Measurements from ENCODE around the gene DDX24. TPM values are rescaled to one million over a fixed set of nuclear protein-coding genes. Genes with fewer than 3 reads are reported as not detected.

Gene DDX24
- total and polyA plus RNA-seq, 2 donors (not counting 1 experiment from before 2014, with no cell fraction given) = 143 to 192 TPM

DNA sequence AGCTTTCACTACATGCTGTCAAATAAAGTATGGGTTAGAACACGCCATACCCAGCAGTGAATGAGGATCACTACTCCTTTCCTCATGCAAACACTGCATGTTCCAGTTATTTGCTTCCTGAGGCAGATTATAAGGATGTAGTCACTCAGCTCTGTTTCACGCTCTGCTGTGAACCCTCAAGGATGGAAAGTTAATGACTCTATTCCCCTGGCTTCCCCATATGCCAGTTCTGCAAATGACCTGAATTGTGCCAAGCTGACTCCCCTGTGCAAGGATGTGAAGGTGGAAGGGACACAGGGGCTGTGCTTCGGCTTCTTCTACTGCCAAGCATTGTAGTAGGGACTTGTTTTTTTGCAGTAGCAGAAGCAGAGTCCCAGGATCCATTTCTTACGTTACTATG lies 6.9 kb upstream of the DDX24 start:
- H3K4me1 ChIP-seq (ENCODE audit: control insufficient read depth, extremely low read depth, insufficient read depth, low read length) = peaks cover 5% of the 10 kb centered on the region
- no peak for DNase-seq (ENCODE audit: low read depth in 2 of 2)
- no peaks in the 10 kb centered on the region for H3K79me2 ChIP-seq (ENCODE audit: control insufficient read depth, insufficient read depth, low read length)
- TF ChIP-seq, protein P1, sequence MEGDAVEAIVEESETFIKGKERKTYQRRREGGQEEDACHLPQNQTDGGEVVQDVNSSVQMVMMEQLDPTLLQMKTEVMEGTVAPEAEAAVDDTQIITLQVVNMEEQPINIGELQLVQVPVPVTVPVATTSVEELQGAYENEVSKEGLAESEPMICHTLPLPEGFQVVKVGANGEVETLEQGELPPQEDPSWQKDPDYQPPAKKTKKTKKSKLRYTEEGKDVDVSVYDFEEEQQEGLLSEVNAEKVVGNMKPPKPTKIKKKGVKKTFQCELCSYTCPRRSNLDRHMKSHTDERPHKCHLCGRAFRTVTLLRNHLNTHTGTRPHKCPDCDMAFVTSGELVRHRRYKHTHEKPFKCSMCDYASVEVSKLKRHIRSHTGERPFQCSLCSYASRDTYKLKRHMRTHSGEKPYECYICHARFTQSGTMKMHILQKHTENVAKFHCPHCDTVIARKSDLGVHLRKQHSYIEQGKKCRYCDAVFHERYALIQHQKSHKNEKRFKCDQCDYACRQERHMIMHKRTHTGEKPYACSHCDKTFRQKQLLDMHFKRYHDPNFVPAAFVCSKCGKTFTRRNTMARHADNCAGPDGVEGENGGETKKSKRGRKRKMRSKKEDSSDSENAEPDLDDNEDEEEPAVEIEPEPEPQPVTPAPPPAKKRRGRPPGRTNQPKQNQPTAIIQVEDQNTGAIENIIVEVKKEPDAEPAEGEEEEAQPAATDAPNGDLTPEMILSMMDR (conservative IDR thresholded peaks at IDR 0.05 in 1 of 2, IDR thresholded peaks at IDR 0.05 in 1 of 2; ENCODE audit: low read depth in 1 of 2, low read length in 2 of 2) = no peak
- no peak for TF ChIP-seq EZH2 (IDR thresholded peaks at IDR 0.05; ENCODE audit: low read length, missing control alignments)
- H3K9me3 ChIP-seq (ENCODE audit: control insufficient read depth, insufficient read depth, low read depth, low read length) = no peaks in the 10 kb centered on the region
- H2AFZ ChIP-seq (ENCODE audit: low read length) = no peak overlapping the region
- no peak overlapping the region for H3K4me3 ChIP-seq (replicated peaks in 1 of 4; ENCODE audit: control extremely low read depth in 1 of 4, insufficient read depth in 1 of 4, low read depth in 3 of 4, low read length in 4 of 4)
- no peaks in the 10 kb centered on the region for H3K36me3 ChIP-seq (ENCODE audit: control insufficient read depth, insufficient read depth, low read length)
- H3K27me3 ChIP-seq (ENCODE audit: control insufficient read depth, insufficient read depth, low read length) = no peaks in the 10 kb centered on the region
- no peaks in the 10 kb centered on the region for H4K20me1 ChIP-seq (ENCODE audit: control insufficient read depth, extremely low read depth, insufficient read depth, low read length)
- no peak overlapping the region for H3K9ac ChIP-seq (ENCODE audit: insufficient read depth, low read length)
- no peak overlapping the region for H3K27ac ChIP-seq (ENCODE audit: insufficient read depth, low read length)
- H3K4me2 ChIP-seq (ENCODE audit: extremely low read depth, insufficient read depth, low read length) = no peak overlapping the region

DNA sequence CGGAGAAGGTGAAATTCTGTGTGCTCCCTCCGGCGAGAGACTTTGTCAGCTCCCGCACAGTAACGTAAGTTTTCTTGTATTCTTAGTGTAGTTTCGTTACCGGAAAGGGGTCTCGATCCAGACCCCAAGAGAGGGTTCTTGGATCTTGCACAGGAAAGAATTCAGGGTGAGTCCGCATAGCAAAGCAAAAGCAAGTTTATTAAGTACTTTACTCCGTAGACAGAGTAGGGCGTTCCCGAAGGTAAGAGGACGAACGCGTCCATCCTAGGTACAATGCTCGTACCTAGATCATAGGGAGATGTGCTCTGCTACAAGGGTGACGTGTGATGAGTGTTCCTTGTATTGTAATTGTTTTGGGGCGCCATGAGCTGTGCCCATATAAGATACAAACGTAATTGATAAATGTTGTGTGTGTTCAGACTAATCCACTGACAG lies 401 bp upstream of the DDX24 start:
- peak overlapping the region; percentile 94 for H2AFZ ChIP-seq (ENCODE audit: low read length)
- DNase-seq (ENCODE audit: low read depth in 2 of 2) = no peak
- peak overlapping the region; percentile 98 for H3K27ac ChIP-seq (ENCODE audit: insufficient read depth, low read length)
- H4K20me1 ChIP-seq (ENCODE audit: control insufficient read depth, extremely low read depth, insufficient read depth, low read length) = no peaks in the 10 kb centered on the region
- H3K4me3 ChIP-seq (replicated peaks in 1 of 4; ENCODE audit: control extremely low read depth in 1 of 4, insufficient read depth in 1 of 4, low read depth in 3 of 4, low read length in 4 of 4) = peak overlapping the region; percentile 86 to 99 (median 98)
- H3K4me1 ChIP-seq (ENCODE audit: control insufficient read depth, extremely low read depth, insufficient read depth, low read length) = peaks cover 11% of the 10 kb centered on the region
- H3K79me2 ChIP-seq (ENCODE audit: control insufficient read depth, insufficient read depth, low read length) = peaks cover 52% of the 10 kb centered on the region
- TF ChIP-seq, protein P1 (conservative IDR thresholded peaks at IDR 0.05 in 1 of 2, IDR thresholded peaks at IDR 0.05 in 1 of 2; ENCODE audit: low read depth in 1 of 2, low read length in 2 of 2) = no peak
- no peak for TF ChIP-seq EZH2 (IDR thresholded peaks at IDR 0.05; ENCODE audit: low read length, missing control alignments)
- peak overlapping the region; percentile 86 for H3K4me2 ChIP-seq (ENCODE audit: extremely low read depth, insufficient read depth, low read length)
- peak overlapping the region; percentile 97 for H3K9ac ChIP-seq (ENCODE audit: insufficient read depth, low read length)
- H3K27me3 ChIP-seq (ENCODE audit: control insufficient read depth, insufficient read depth, low read length) = no peaks in the 10 kb centered on the region
- peaks cover 9% of the 10 kb centered on the region for H3K36me3 ChIP-seq (ENCODE audit: control insufficient read depth, insufficient read depth, low read length)
- H3K9me3 ChIP-seq (ENCODE audit: control insufficient read depth, insufficient read depth, low read depth, low read length) = no peaks in the 10 kb centered on the region

DNA sequence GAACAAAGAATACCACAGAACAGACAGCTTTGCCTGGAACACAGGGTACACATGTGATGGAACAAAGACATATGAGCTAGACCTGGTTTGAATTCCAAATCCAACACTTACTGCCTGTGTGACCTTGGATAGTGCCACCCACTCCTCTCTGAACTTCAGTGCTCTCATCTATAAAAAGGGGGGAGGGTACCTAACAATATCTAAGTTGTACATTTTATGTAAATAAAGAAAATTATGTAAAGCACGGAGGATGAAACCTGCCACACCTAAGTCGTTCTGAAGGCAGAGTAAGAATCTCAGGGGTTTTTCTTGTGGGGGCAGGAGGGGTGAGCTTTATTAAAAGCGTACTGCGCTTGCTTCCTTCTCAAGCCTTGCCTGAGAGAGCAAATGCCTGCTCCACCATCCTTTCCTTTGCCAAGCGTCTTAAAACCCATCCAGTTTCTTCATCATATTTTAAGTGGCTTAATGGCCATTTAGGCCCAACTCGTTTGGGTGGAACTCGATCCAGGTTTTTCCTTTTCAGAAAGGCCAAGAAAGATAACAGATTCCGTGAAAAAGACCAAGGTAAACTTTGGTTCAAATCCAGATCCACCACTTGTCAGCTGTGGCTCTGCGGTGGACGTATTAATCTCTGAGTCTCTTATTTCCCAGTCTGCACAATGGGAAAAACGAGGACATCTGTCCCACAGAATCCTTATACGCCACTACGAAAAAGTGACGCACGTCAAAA lies 946 bp downstream of the DDX24 start:
- Histone ChIP-seq H3K4me2 (ENCODE audit: extremely low read depth, insufficient read depth, low read length) (peak overlapping the region; percentile 77), H3K79me2 (ENCODE audit: control insufficient read depth, insufficient read depth, low read length) (peaks cover 64% of the 10 kb centered on the region), H3K27me3 (ENCODE audit: control insufficient read depth, insufficient read depth, low read length) (no peaks in the 10 kb centered on the region), H3K27ac (ENCODE audit: insufficient read depth, low read length) (peak overlapping the region; percentile 98), H3K4me1 (ENCODE audit: control insufficient read depth, extremely low read depth, insufficient read depth, low read length) (peaks cover 11% of the 10 kb centered on the region), H3K9me3 (ENCODE audit: control insufficient read depth, insufficient read depth, low read depth, low read length) (no peaks in the 10 kb centered on the region), H2AFZ (ENCODE audit: low read length) (no peak overlapping the region), H4K20me1 (ENCODE audit: control insufficient read depth, extremely low read depth, insufficient read depth, low read length) (no peaks in the 10 kb centered on the region), H3K9ac (ENCODE audit: insufficient read depth, low read length) (peak overlapping the region; percentile 97), H3K36me3 (ENCODE audit: control insufficient read depth, insufficient read depth, low read length) (peaks cover 9% of the 10 kb centered on the region), H3K4me3 (replicated peaks in 1 of 4; ENCODE audit: control extremely low read depth in 1 of 4, insufficient read depth in 1 of 4, low read depth in 3 of 4, low read length in 4 of 4) (peak overlapping the region; percentile 86 to 99 (median 98))
- peak; percentile 42 to 53 for DNase-seq (ENCODE audit: low read depth in 2 of 2)
- TF ChIP-seq EZH2 (IDR thresholded peaks at IDR 0.05; ENCODE audit: low read length, missing control alignments) = no peak
- TF ChIP-seq, protein P1 (conservative IDR thresholded peaks at IDR 0.05 in 1 of 2, IDR thresholded peaks at IDR 0.05 in 1 of 2; ENCODE audit: low read depth in 1 of 2, low read length in 2 of 2) = no peak

Measured in fibroblast of lung (primary cell).